ENCODE results near the gene NT5DC3.

The NT5DC3 gene

DNA sequence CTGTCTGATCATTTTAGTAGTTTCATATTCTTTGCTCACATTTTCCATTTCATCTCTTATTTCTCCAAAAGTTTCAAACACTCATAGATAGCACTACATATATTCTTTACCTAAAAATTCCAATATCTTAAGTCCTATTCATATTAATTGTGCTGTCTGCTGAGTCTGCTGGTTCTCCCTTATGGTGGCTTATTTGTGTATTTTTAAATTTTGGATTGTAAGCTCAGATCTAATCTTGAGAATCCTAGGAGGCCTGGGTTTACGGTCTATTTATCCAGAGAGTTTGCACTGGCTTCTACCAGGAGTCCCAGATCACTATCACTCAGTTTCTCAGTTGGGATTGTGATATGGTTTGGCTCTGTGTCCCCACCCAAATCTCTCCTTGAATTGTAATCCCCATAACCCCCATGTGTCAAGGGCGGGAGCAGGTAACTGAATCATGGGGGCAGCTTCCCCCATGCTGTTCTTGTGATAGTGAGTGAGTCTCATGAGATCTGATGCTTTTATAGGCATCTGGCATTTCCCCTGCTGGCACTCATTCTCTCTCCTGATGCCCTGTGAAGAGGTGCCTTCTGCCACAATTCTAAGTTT is 10.2 kb downstream of the NT5DC3 start:
- Histone ChIP-seq H3K27me3 (ENCODE audit: control insufficient read depth, insufficient read depth, low read length) (no peaks in the 10 kb centered on the region), H3K9ac (ENCODE audit: low read depth, low read length) (no peak overlapping the region), H3K9me3 (ENCODE audit: control insufficient read depth, insufficient read depth, low read length) (no peaks in the 10 kb centered on the region), H3K4me3 (ENCODE audit: low read depth, low read length) (no peak overlapping the region), H3K27ac (ENCODE audit: low read depth, low read length) (no peak overlapping the region), H3K36me3 (ENCODE audit: control insufficient read depth, insufficient read depth, low read length) (no peaks in the 10 kb centered on the region), H3K4me1 (ENCODE audit: control insufficient read depth, insufficient read depth, low read length) (peaks cover 9% of the 10 kb centered on the region; the same call in 1 of the 2 replicates)

DNA sequence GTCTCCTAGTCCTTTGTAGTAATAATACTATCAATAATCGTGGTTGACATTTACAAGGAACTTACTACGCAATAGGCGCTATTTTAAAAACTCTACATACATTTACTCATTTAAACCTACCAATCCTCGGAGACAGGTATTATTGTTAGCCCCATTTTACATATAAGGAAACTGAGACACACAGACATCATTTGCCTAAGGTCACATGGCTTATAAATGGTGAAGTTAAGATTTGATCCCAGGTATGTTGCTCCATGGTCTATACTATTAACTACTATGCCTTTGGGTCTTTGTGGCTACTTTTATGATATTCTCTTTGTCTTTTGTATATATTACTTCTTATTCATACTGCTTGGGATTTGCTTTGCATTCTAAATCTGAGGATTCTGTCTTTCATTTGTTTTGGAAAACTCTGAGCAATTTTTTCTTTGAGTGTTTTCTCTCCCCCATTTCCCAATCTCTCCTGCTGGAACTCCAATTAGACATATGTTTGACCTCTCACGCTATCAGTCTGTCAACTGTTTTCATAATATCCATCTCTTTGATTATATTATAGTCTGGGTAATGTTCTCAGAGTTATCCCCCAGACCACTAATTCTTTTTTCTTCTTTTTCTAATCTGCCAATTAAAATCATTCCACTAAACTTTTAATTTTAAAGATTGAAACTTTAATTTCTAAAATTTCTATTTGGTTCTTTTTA is 10.9 kb downstream of the NT5DC3 start:
- no peaks in the 10 kb centered on the region for H3K36me3 ChIP-seq (ENCODE audit: control insufficient read depth, insufficient read depth, low read length)
- H3K9me3 ChIP-seq (ENCODE audit: control insufficient read depth, insufficient read depth, low read length): no peaks in the 10 kb centered on the region
- no peaks in the 10 kb centered on the region for H3K27me3 ChIP-seq (ENCODE audit: control insufficient read depth, insufficient read depth, low read length)
- H3K4me1 ChIP-seq (ENCODE audit: control insufficient read depth, insufficient read depth, low read length): peaks cover 9% of the 10 kb centered on the region; the same call in 1 of the 2 replicates
- no peak overlapping the region for H3K27ac ChIP-seq (ENCODE audit: low read depth, low read length)
- no peak overlapping the region for H3K9ac ChIP-seq (ENCODE audit: low read depth, low read length)
- no peak overlapping the region for H3K4me3 ChIP-seq (ENCODE audit: low read depth, low read length)

DNA sequence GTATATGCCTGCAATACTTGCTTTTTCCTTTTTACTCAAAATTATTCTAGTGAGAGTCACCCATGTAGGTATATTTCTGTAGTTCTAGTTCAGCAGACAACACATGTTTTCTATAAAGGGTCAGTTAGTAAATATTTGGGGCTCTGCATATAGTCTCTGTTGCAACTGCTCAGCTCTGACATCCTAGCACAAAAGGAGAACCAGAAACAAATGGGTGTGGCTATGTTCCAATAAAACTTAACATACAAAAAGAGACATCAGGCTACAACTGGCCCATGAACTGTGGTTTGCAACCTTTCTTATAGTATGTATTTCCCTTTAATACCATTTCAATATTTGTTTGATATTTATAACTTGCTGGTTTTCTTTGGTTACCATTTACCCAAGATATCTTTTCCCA is 11.9 kb downstream of the NT5DC3 start:
- Histone ChIP-seq H3K4me3 (ENCODE audit: low read depth, low read length) (no peak overlapping the region), H3K9ac (ENCODE audit: low read depth, low read length) (no peak overlapping the region), H3K36me3 (ENCODE audit: control insufficient read depth, insufficient read depth, low read length) (no peaks in the 10 kb centered on the region), H3K4me1 (ENCODE audit: control insufficient read depth, insufficient read depth, low read length) (peaks cover 2% of the 10 kb centered on the region; the same call in 1 of the 2 replicates), H3K27me3 (ENCODE audit: control insufficient read depth, insufficient read depth, low read length) (no peaks in the 10 kb centered on the region), H3K9me3 (ENCODE audit: control insufficient read depth, insufficient read depth, low read length) (no peaks in the 10 kb centered on the region), H3K27ac (ENCODE audit: low read depth, low read length) (no peak overlapping the region)

DNA sequence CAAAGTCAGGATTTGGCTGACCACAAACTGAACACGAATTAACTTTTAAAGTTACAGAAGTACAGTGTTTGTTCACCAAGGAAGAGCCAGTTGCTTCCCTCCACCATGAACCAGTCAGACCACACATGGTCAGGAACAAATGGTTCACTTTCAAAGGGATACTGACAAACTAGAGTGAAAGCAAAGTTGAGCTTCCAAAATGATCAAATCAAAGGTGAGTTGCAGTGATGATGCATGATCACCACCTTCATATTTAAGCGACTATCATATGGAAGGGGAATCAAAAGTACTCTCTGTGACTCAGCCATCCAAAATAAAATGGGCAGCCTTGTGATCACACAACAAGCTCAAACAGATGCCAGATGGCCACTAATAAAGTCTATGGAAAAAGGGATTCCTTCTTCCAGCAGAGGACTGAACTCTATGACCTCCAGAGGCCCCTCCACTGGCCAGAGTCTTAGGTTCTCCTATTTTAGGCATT is 13.1 kb downstream of the NT5DC3 start:
- Histone ChIP-seq H3K27me3 (ENCODE audit: control insufficient read depth, insufficient read depth, low read length) (no peaks in the 10 kb centered on the region), H3K36me3 (ENCODE audit: control insufficient read depth, insufficient read depth, low read length) (no peaks in the 10 kb centered on the region), H3K4me1 (ENCODE audit: control insufficient read depth, insufficient read depth, low read length) (no peaks in the 10 kb centered on the region), H3K27ac (ENCODE audit: low read depth, low read length) (no peak overlapping the region), H3K9ac (ENCODE audit: low read depth, low read length) (no peak overlapping the region), H3K4me3 (ENCODE audit: low read depth, low read length) (no peak overlapping the region), H3K9me3 (ENCODE audit: control insufficient read depth, insufficient read depth, low read length) (no peaks in the 10 kb centered on the region)

DNA sequence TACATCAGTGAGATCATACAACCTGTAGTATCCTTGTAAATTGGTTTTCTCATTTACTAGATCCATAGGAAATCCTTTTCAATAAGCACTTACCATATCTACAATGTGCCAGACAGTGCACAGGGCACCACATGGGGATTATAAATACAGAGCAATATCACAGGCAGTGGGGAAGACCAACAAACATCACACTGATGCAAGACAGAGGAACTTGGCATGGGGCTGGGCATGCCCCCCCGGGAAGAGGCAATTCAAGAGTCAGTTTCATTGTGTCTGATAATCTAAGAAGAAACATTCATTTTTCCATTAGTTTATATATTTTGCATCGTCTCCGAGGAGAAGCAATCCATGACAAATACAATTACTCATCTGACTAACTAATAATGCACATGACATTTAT is 16.2 kb downstream of the NT5DC3 start:
- no peak overlapping the region for H3K27ac ChIP-seq (ENCODE audit: low read depth, low read length)

GRCh38 chr12:103824290-103824689 is 16.7 kb downstream of the NT5DC3 start:
- Histone ChIP-seq H3K36me3 (ENCODE audit: control insufficient read depth, insufficient read depth, low read length) (no peaks in the 10 kb centered on the region), H3K27me3 (ENCODE audit: control insufficient read depth, insufficient read depth, low read length) (no peaks in the 10 kb centered on the region), H3K4me1 (ENCODE audit: control insufficient read depth, insufficient read depth, low read length) (no peaks in the 10 kb centered on the region), H3K27ac (ENCODE audit: low read depth, low read length) (no peak overlapping the region), H3K9ac (ENCODE audit: low read depth, low read length) (no peak overlapping the region), H3K9me3 (ENCODE audit: control insufficient read depth, insufficient read depth, low read length) (no peaks in the 10 kb centered on the region), H3K4me3 (ENCODE audit: low read depth, low read length) (no peak overlapping the region)

More for the DNA sequence above, 16.2 kb downstream of the NT5DC3 start:
- Histone ChIP-seq H3K4me1 (ENCODE audit: control insufficient read depth, insufficient read depth, low read length) (no peaks in the 10 kb centered on the region), H3K9me3 (ENCODE audit: control insufficient read depth, insufficient read depth, low read length) (no peaks in the 10 kb centered on the region), H3K27me3 (ENCODE audit: control insufficient read depth, insufficient read depth, low read length) (no peaks in the 10 kb centered on the region), H3K36me3 (ENCODE audit: control insufficient read depth, insufficient read depth, low read length) (no peaks in the 10 kb centered on the region), H3K4me3 (ENCODE audit: low read depth, low read length) (no peak overlapping the region), H3K9ac (ENCODE audit: low read depth, low read length) (no peak overlapping the region)

- Histone ChIP-seq H3K27ac (ENCODE audit: low read depth, low read length) (no peak overlapping the region), H3K4me1 (ENCODE audit: control insufficient read depth, insufficient read depth, low read length) (no peaks in the 10 kb centered on the region), H3K9ac (ENCODE audit: low read depth, low read length) (no peak overlapping the region), H3K27me3 (ENCODE audit: control insufficient read depth, insufficient read depth, low read length) (no peaks in the 10 kb centered on the region), H3K9me3 (ENCODE audit: control insufficient read depth, insufficient read depth, low read length) (no peaks in the 10 kb centered on the region), H3K36me3 (ENCODE audit: control insufficient read depth, insufficient read depth, low read length) (no peaks in the 10 kb centered on the region), H3K4me3 (ENCODE audit: low read depth, low read length) (no peak overlapping the region)
Measured at GRCh38 chr12:103823871-103824270, 17.2 kb downstream of the NT5DC3 start.

- Histone ChIP-seq H3K27me3 (ENCODE audit: control insufficient read depth, insufficient read depth, low read length) (no peaks in the 10 kb centered on the region), H3K4me3 (ENCODE audit: low read depth, low read length) (no peak overlapping the region), H3K36me3 (ENCODE audit: control insufficient read depth, insufficient read depth, low read length) (no peaks in the 10 kb centered on the region), H3K9me3 (ENCODE audit: control insufficient read depth, insufficient read depth, low read length) (no peaks in the 10 kb centered on the region), H3K27ac (ENCODE audit: low read depth, low read length) (no peak overlapping the region), H3K4me1 (ENCODE audit: control insufficient read depth, insufficient read depth, low read length) (no peaks in the 10 kb centered on the region), H3K9ac (ENCODE audit: low read depth, low read length) (no peak overlapping the region)
Measured at GRCh38 chr12:103821773-103822172, 19.3 kb downstream of the NT5DC3 start.

DNA sequence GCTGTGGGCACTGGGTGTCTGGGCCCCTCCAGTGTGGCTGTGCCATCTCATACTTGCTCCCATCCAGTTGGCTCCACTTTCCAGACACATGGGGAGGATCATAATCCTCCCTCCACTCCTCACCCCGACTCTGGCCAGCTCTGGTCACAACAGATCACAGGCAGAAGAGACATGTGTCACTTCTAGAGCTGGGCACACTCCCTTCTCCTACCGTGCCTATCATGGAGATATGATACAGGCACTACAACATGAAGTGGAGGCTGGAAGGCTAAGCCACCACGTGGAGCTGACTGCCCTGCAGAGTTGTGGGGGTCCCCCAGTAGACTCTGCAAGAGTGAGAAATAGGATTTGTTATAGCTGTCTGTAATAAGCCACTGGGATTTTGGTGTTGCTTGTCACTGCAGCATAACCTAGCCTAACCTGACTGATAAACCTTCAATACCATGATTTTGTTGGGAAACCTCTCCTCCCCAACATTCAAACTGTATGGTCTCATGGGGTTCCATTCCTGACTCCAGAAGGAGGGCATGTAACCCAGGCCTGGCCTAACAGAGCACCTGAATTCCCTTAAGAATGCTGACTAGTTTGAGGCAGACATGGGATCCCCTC is 20.0 kb downstream of the NT5DC3 start:
- Histone ChIP-seq H3K27ac (ENCODE audit: low read depth, low read length) (no peak overlapping the region), H3K4me3 (ENCODE audit: low read depth, low read length) (no peak overlapping the region), H3K27me3 (ENCODE audit: control insufficient read depth, insufficient read depth, low read length) (no peaks in the 10 kb centered on the region), H3K36me3 (ENCODE audit: control insufficient read depth, insufficient read depth, low read length) (no peaks in the 10 kb centered on the region), H3K9me3 (ENCODE audit: control insufficient read depth, insufficient read depth, low read length) (no peaks in the 10 kb centered on the region), H3K9ac (ENCODE audit: low read depth, low read length) (no peak overlapping the region), H3K4me1 (ENCODE audit: control insufficient read depth, insufficient read depth, low read length) (no peaks in the 10 kb centered on the region)

- Histone ChIP-seq H3K4me1 (ENCODE audit: control insufficient read depth, insufficient read depth, low read length) (no peaks in the 10 kb centered on the region), H3K9me3 (ENCODE audit: control insufficient read depth, insufficient read depth, low read length) (no peaks in the 10 kb centered on the region), H3K27ac (ENCODE audit: low read depth, low read length) (no peak overlapping the region), H3K27me3 (ENCODE audit: control insufficient read depth, insufficient read depth, low read length) (no peaks in the 10 kb centered on the region), H3K9ac (ENCODE audit: low read depth, low read length) (no peak overlapping the region), H3K4me3 (ENCODE audit: low read depth, low read length) (no peak overlapping the region), H3K36me3 (ENCODE audit: control insufficient read depth, insufficient read depth, low read length) (no peaks in the 10 kb centered on the region)
Measured at GRCh38 chr12:103820361-103820760, 20.7 kb downstream of the NT5DC3 start.

DNA sequence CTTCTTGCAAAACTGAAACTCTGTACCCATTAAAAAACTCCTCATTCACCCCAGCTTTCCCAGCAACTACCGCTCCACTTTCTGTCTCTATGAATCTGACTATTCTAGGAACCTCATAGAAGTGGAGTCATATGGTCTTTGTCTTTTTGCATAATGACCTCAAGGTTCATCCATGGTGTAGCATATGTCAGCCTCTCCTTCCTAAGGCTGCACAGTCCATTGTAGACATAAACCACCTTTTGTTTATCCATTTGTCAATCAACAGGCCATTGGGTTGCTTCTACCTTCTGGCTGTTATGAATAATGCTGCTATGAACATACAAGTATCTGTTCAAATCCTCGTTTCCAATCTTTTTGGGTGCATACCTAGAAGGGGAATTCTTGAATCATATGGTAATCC is 21.1 kb downstream of the NT5DC3 start:
- Histone ChIP-seq H3K4me3 (ENCODE audit: low read depth, low read length) (no peak overlapping the region), H3K27ac (ENCODE audit: low read depth, low read length) (no peak overlapping the region), H3K36me3 (ENCODE audit: control insufficient read depth, insufficient read depth, low read length) (no peaks in the 10 kb centered on the region), H3K9me3 (ENCODE audit: control insufficient read depth, insufficient read depth, low read length) (no peaks in the 10 kb centered on the region), H3K27me3 (ENCODE audit: control insufficient read depth, insufficient read depth, low read length) (no peaks in the 10 kb centered on the region), H3K9ac (ENCODE audit: low read depth, low read length) (no peak overlapping the region), H3K4me1 (ENCODE audit: control insufficient read depth, insufficient read depth, low read length) (no peaks in the 10 kb centered on the region)
